ENCODE results near the gene HOXA9. TPM values are rescaled to one million over a fixed set of nuclear protein-coding genes. Genes with fewer than 3 reads are reported as not detected.

Gene HOXA9
- total and polyA plus RNA-seq, 9 donors = 0.12 to 2.5 (median 0.57) TPM; not detected in 1

DNA sequence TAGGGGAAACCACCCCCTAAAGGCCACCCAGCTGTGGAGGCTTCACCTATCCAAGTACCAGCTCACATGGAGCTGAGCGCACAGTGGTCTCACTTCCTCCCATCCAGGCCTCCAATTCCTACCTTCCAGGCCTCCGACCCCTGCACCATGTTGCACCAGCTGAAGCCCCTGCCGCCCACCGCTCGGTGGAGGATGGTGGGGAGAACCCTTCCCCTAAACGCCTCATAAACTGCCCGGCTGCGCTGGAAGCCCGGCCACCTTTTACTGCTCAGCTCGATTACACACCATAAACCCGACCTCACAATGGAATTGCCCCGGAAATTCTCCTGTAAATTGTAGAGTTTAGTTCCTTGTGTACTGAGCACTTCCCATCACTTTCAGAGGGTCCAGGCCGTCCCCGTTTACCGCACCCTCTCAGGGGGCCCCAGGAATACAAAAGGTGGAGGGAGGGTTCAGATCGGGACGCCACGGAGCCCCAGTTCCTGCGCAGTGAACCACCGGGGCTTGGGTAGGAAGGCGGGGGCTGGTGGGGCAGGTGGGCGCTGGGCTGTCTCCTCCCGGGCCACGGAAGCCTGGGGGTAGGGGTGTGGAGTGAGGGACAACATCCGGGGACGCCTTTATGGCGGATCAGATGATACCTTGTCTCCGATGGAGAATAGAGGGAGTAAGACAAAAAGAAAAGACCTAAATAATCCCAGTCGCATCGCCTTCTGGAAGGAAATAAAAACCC, 7.5 kb downstream of the HOXA9 start:
- Histone ChIP-seq H3K9me3 (no peaks in the 10 kb centered on the region), H3K27ac (no peak overlapping the region), H3K4me1 (ENCODE audit: insufficient read depth) (peaks cover 4% of the 10 kb centered on the region), H3K27me3 (peaks cover 3% of the 10 kb centered on the region), H3K36me3 (no peaks in the 10 kb centered on the region), H3K4me3 (no peak overlapping the region)
- intact Hi-C loops (cut with DNase I) = loop anchor here in 2 of 4 donors (5.0 to 10.0 kb wide), 3 partner anchors 791 to 1263 kb away; partner anchors contain the start of genes CBX3 (in 1 of the 2) and HNRNPA2B1 (in 1 of the 2)
- WGBS, 3 donors = 37 to 54% (median 39%) methylated on average over 30 of the region's 30 CpGs
- TF ChIP-seq, protein P1, sequence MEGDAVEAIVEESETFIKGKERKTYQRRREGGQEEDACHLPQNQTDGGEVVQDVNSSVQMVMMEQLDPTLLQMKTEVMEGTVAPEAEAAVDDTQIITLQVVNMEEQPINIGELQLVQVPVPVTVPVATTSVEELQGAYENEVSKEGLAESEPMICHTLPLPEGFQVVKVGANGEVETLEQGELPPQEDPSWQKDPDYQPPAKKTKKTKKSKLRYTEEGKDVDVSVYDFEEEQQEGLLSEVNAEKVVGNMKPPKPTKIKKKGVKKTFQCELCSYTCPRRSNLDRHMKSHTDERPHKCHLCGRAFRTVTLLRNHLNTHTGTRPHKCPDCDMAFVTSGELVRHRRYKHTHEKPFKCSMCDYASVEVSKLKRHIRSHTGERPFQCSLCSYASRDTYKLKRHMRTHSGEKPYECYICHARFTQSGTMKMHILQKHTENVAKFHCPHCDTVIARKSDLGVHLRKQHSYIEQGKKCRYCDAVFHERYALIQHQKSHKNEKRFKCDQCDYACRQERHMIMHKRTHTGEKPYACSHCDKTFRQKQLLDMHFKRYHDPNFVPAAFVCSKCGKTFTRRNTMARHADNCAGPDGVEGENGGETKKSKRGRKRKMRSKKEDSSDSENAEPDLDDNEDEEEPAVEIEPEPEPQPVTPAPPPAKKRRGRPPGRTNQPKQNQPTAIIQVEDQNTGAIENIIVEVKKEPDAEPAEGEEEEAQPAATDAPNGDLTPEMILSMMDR (IDR thresholded peaks at IDR 0.05) = no peak
- TF ChIP-seq POLR2A (IDR thresholded peaks at IDR 0.05) = no peak
- TF ChIP-seq EP300 (IDR thresholded peaks at IDR 0.05) = no peak
- peak in 2 of 5 donors; percentile 19 to 23 for DNase-seq

- H3K9me3 ChIP-seq = no peaks in the 10 kb centered on the region
- TF ChIP-seq POLR2A (IDR thresholded peaks at IDR 0.05) = no peak
- TF ChIP-seq EP300 (IDR thresholded peaks at IDR 0.05) = no peak
- TF ChIP-seq, protein P1 (IDR thresholded peaks at IDR 0.05) = no peak
- H3K27me3 ChIP-seq = peaks cover 3% of the 10 kb centered on the region
- intact Hi-C loops (cut with DNase I) = loop anchor here in 2 of 4 donors (5.0 to 10.0 kb wide), 3 partner anchors 790 to 1262 kb away; partner anchors contain the start of genes CBX3 (in 1 of the 2) and HNRNPA2B1 (in 1 of the 2)
- DNase-seq = peak in 3 of 5 donors; percentile 6 to 31 (median 28)
- H3K4me3 ChIP-seq = peak overlapping the region; percentile 61
- peaks cover 4% of the 10 kb centered on the region for H3K4me1 ChIP-seq (ENCODE audit: insufficient read depth)
- H3K36me3 ChIP-seq = no peaks in the 10 kb centered on the region
- H3K27ac ChIP-seq = no peak overlapping the region
- 16 to 24% (median 22%) methylated on average over 25 to 30 of the region's 30 CpGs for WGBS, 3 donors
Observed at GRCh38 chr7:27156916-27157701, 8.2 kb downstream of the HOXA9 start.

GRCh38 chr7:27156508-27156898, 8.8 kb downstream of the HOXA9 start, which contains the start of gene HOXA7:
HOXA7 (minus strand) TSS chr7:27156675; CDS start chr7:27156545, 130 bp downstream.
- intact Hi-C loops (cut with DNase I) = loop anchor here in 2 of 4 donors (5.0 to 10.0 kb wide), 3 partner anchors 789 to 1262 kb away; partner anchors contain the start of genes CBX3 (in 1 of the 2) and HNRNPA2B1 (in 1 of the 2)
- peak in 4 of 5 donors; percentile 38 to 73 (median 49) for DNase-seq
- H3K27ac ChIP-seq = no peak within 1 kb of the TSS

More at GRCh38 chr7:27156508-27156898, 8.8 kb downstream of the HOXA9 start, which contains the start of gene HOXA7:
- H3K9me3 ChIP-seq = peaks cover 0 to 3% of the 10 kb centered on the region in 2 donors
- WGBS, 3 donors = 1 to 2% (median 2%) methylated on average over 17 to 33 of the region's 33 CpGs
- TF ChIP-seq EP300 (IDR thresholded peaks at IDR 0.05) (no peak), POLR2A (IDR thresholded peaks at IDR 0.05) (no peak)
- TF ChIP-seq, protein P1 (IDR thresholded peaks at IDR 0.05) = no peak
- peaks cover 3% of the 10 kb centered on the region for H3K27me3 ChIP-seq
- H3K4me1 ChIP-seq (ENCODE audit: insufficient read depth) = peaks cover 4% of the 10 kb centered on the region
- H3K36me3 ChIP-seq = no peaks in the 10 kb centered on the region
- peak within 1 kb of the TSS; percentile 61 for H3K4me3 ChIP-seq

All from ovary (tissue), 9 donors.